Measurements from ENCODE around the gene PPP2R1B. TPM values are rescaled to one million over a fixed set of nuclear protein-coding genes. Genes with fewer than 3 reads are reported as not detected.

PPP2R1B gene
- total RNA-seq, result 26.7 and 34.5 TPM in 2 replicates

DNA sequence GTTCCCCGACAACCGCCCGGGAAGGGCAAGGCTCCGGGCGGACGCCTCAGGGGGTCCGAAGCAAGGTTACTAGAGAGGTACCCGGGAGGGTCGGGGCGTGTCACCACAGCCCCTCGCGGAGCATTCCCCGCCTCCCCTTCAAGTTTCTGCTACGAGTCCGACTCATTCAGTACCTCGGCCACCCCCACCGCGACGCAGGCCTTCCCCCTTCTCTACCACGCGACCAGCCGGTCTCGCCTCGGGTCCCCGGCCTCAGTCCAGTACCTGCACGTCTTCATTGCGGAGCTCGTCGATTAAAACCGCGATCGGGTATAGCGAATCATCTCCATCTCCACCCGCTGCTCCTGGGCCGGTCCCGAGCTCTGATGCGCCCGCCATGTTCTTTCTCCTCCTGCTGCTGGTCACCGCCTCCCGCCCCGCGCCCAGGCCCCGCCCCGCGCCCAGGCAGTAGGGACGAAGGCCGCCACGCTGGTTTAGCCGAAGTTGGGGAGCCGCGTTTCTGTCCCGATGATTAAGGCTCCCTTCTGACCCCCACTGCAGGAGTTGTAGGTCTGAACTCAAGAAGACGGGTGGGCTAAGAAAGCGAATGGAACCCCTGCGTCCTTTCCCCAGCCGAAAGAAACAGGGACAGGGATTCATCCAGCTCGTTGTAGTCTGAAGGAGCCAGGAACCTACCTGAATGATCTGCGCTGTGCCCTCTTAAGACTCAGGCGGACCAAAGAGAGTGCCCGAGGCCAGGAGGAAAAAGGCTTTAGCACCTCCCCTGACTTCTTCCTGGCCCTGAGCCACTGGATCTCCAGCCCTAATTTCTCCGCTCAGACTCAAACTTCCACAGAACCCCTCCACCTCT is at the start of gene PPP2R1B:
Gene PPP2R1B (minus strand): TSS at position 406 of the 850 bp plus-strand sequence. CDS start 28 bp downstream, at position 378.

Other genes starting within 250 kb of the PPP2R1B start
- gene LAYN, start 225.7 kb downstream of the PPP2R1B start, total RNA-seq, result 48.4 and 79.3 TPM in 2 replicates
- 10.0 and 12.5 TPM in 2 replicates for gene SIK2, start 163.9 kb downstream of the PPP2R1B start, total RNA-seq
- gene ALG9, start 105.2 kb upstream of the PPP2R1B start, total RNA-seq, result 15.6 and 23.2 TPM in 2 replicates
- gene FDXACB1, start 112.8 kb upstream of the PPP2R1B start, total RNA-seq, result 1.6 and 1.9 TPM in 2 replicates
- 9.5 and 13.0 TPM in 2 replicates for gene CFAP68, start 113.2 kb upstream of the PPP2R1B start, total RNA-seq
- gene CRYAB, start 145.4 kb upstream of the PPP2R1B start, total RNA-seq, result 9.0 and 11.9 TPM in 2 replicates
- 0.43 and 0.63 TPM in 2 replicates for gene HSPB2, start 146.3 kb upstream of the PPP2R1B start, total RNA-seq
- 0.47 TPM in 1 of 2 replicates, not detected in the other for gene C11orf52, start 152.5 kb upstream of the PPP2R1B start, total RNA-seq
- 15.3 and 15.5 TPM in 2 replicates for gene DIXDC1, start 171.0 kb upstream of the PPP2R1B start, total RNA-seq

Measured in bronchial smooth muscle cell (primary cell).